Vagina (tissue), 2 donors: Measurements from ENCODE around the gene TPSAB1.

Experiments
- CTCF ChIP-seq, 3 experiments: fragments of 450-650 bp in 2 of 3; fragments of 200-600 bp in 1 of 3; sonication (generic) in 1 of 3; IDR thresholded peaks; one replicate each; pipeline ENCODE4 v1.5.1; 2017 to 2019; ENCODE audit warnings: antibody characterized with exemption in 3 of 3, mild to moderate bottlenecking in 2 of 3, moderate library complexity in 2 of 3
- POLR2A ChIP-seq, 2 donors: fragments of 450-650 bp; IDR thresholded peaks; one replicate each; pipeline ENCODE4 v1.6.1; 2017; ENCODE audit warnings: antibody characterized with exemption in 2 of 2, mild to moderate bottlenecking in 2 of 2, moderate library complexity in 2 of 2
- POLR2AphosphoS5 ChIP-seq, 2 donors: sonication (generic); formaldehyde crosslinking; IDR thresholded peaks; one replicate each; pipeline ENCODE4 v1.9.0; 2017; ENCODE audit warnings: antibody characterized with exemption in 2 of 2, mild to moderate bottlenecking in 2 of 2, low read depth in 1 of 2; ENCODE audit not compliant: insufficient read depth in 1 of 2

- TF ChIP-seq POLR2A (IDR thresholded peaks at IDR 0.05) (no peak), POLR2AphosphoS5 (IDR thresholded peaks at IDR 0.05; ENCODE audit: insufficient read depth in 1 of 2, low read depth in 1 of 2) (no peak), CTCF (IDR thresholded peaks at IDR 0.05) (no peak)
These were observed 38.8 kb downstream of the TPSAB1 start for GRCh38 chr16:1279081-1279944.
